NCI-H2196 treated with DMSO at 0.1 percent for 48 hours (cell line): Measurements from ENCODE around the gene CELSR2.
"Not testable (repeated sequence)": the region's sequence is repeated elsewhere in the genome, so short reads cannot be mapped to it uniquely, and the experiment has no call there.

Experiments used
- DNase-seq: peaks from one replicate; lab custom pipeline; 2025; ENCODE audit not compliant: unreplicated experiment; lab: John Stamatoyannopoulos, UW

The CELSR2 gene

DNA sequence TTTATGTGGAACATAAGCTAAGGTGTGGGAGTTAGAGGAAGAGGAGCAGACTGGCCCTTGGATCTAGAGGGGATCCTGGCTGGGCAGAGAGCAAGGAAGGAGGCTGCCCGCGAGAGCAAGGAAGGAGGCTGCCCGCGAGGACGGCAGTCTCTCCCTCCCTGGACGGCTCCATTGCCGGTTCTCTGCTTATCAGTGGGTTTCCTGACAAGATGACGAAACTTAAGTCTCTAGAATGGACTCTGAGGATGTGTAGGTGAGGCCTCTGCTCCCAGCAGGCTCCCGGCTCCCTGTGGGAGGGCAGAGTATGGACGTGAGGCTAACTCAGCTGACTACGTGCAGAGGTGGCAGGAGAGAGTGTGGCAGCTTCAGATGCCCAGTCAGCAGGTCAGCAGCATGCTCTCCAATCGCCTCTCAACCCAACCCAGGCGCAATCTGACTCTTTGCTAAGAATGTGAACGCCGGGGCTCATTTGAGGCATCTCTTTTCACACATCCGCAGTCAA lies 51.4 kb downstream of the CELSR2 start:
- DNase-seq: no peak

GRCh38 chr1:109301874-109302273 lies 52.5 kb downstream of the CELSR2 start:
- no peak for DNase-seq

DNA sequence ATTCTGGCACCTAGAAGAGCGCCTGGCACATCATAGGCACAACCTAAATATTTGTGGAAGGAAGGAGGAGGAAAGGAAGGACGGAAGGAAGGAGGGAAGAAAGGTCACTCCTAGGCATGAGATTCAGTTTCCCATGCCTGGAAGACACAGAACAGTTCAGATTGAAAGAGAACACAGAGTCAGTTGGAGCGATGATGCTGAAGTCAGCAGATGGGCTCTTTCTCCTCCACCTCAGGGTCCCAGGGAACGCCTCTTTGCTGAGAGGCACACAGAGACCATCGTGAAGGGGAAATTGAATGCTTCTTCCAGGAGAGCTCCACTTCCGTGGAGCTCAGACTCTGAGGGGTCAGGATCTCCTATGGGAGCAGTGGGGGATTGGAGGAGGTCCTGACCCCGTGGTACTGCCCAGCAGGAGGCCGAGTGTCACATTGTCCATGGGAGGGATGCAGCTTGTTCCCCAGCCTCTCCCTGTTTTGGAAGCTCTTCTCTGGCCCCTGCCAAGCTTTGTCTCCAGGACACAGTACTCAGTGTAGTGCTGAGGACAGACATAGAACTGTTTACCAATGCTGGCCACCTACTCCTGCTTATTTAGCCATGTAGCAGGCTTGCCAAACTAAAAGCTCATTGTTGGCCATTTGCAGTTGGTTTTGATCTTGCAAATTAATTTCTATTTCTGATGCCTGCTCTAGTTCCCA lies 55.0 kb downstream of the CELSR2 start:
- DNase-seq: no peak

DNA sequence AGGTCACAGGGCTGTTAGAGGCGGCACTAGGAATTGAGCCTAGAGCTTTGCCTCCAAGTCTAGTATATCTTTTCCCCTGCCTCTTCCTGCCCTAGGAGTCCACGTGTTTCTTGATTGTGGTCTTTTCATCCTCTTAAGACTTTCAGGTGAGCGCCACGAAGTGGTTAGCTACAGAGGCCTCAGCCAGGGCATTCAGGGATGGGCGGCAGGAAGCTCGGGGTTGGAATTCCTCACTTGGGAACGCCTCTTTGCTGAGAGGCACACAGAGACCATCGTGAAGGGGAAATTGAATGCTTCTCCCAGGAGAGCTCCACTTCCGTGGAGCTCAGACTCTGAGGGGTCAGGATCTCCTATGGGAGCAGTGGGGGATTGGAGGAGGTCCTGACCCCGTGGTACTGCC lies 56.7 kb downstream of the CELSR2 start:
- not testable (repeated sequence) for DNase-seq

DNA sequence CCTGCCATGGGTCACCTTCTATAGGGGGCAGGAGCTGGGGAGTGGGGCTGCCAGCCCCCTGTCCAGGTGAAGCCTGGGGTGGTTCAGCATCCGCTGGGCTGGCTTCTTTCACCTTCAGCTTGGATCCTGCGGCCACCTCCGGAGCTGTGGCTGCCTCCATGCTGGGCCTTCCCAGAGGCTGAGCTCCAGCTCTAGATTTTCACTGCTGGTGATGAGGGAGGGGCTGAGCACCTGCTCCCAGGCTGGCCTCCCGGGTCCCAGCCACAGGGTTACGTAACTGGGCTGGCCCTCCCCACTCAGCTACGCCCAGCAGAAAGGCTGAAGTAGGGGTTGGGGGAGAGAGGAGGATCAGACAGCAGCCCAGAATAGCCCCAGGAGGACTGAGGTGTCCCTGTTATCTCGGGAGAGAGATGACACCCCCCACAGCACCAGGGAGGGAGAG lies 57.5 kb downstream of the CELSR2 start, which contains the start of gene MYBPHL:
Gene MYBPHL (minus strand): TSS at position 180 of the 442 bp plus-strand sequence. CDS start 20 bp downstream, at position 160.
- no peak for DNase-seq

- no peak for DNase-seq
Observed at GRCh38 chr1:109307274-109308021, 58.1 kb downstream of the CELSR2 start.

- DNase-seq: no peak
Observed at GRCh38 chr1:109309347-109309746, 60.0 kb downstream of the CELSR2 start.

- no peak for DNase-seq
Observed at GRCh38 chr1:109312246-109312645, 62.9 kb downstream of the CELSR2 start.

DNA sequence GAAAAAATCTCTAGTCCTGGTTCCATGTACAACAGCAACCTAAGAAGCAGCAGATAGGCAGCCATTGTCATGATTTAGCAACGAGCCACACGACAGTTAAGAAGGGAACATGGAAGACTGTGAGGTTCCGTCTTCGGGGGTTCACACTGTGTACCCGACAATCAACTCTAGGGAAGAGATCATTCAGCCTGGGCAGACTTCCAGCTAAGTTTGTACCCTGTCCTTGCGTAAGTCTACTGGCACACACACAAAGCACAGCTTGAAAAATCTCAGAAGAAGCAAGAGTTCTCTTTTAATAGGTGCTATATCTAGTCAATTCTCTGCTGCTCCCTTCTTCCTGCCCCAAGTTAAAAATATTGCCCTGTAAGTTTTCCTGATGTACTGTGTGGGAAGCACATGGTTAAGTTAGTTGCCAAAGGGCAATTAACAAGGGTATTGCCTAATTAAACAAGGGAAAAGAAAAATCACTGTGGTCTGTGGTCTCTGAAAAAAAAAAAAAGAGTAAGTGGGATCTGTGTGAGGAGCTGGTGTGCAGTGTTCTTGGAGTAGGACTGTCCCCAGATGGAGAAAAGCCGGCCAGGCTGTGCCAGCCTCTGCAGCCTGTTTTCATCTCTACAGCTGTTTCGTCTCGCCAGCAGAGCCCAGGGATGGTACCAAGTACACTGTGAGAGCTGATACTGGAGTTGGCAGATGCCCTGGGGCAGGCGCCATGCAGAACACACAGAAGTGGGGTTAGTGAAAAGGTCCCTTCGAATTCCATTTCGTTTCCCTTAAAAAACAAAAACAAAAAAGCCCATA lies 63.8 kb downstream of the CELSR2 start:
- no peak for DNase-seq

GRCh38 chr1:109314795-109315194 lies 65.5 kb downstream of the CELSR2 start:
- DNase-seq: no peak

DNA sequence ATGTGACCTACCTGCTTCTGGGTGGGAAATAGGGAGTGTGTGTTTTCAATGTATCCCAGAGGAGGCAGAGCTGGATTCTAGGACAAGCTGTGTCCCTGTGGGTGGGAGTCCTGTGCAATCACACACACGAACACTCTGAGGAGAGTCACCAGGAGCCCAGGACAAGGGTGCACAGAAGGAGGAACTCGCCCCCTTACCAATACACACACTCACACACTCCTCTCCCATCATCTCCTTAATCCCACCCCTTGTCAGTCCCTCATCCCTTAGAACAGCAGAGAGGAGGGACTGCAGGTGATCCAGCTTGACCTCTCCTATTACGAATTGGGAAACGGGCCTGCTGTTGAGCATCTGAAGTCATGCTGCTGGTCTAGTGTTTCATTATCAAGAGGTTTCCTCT lies 65.9 kb downstream of the CELSR2 start:
- no peak for DNase-seq

- DNase-seq: no peak
Observed at GRCh38 chr1:109316506-109316905, 67.2 kb downstream of the CELSR2 start.

DNA sequence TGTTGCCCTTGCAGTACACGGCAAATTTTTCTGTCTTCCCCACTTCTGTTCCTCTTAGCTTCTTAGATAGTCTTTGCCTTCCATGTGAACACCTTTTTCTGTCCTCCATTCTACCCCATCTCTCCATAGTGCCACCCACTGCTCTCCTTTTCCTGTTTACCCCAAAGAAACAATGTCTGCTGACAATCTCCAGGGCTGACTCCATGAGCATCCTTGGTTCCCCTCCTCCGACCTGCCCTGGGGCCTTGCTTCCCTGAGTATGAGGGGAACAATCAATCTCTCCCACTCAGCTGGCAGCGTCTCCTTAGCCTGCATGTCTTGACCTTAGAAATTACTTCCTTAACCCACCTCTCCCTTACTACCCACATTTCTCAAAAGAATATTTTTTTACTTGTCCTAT lies 69.8 kb downstream of the CELSR2 start:
- DNase-seq: no peak

GRCh38 chr1:109322974-109323373 lies 73.6 kb downstream of the CELSR2 start:
- no peak for DNase-seq
